WTC11 (cell line): Measurements from ENCODE around the gene SEMA4F. TPM values are rescaled to one million over a fixed set of nuclear protein-coding genes. Genes with fewer than 3 reads are reported as not detected.

Source experiments
- ATAC-seq: fragments of 200-7000 bp; cut with Tn5 transposase; 2 replicates; pipeline ENCODE4 v1.10.0; 2021; ENCODE audit warnings: mild to moderate bottlenecking, moderate library complexity
- CTCF ChIA-PET: fragments of 300-600 bp; sonication (Branson Sonifier 250); formaldehyde crosslinking; loops from one replicate; lab custom pipeline; 2021; ENCODE audit warnings: antibody characterized with exemption; lab: Charles Lee
- POLR2A ChIA-PET: fragments of 350-600 bp; sonication (Branson Sonifier 250); formaldehyde crosslinking; loops from one replicate; lab custom pipeline; 2021; ENCODE audit warnings: antibody characterized with exemption; lab: Charles Lee
- DNase-seq: peaks from one replicate; pipeline ENCODE4 v3.0.0; 2021; ENCODE audit warnings: low spot score
- H3K27ac Mint-ChIP-seq: 2 replicates; pipeline ENCODE4 v1.8.0; 2021; ENCODE audit warnings: mixed read lengths
- H3K27me3 Mint-ChIP-seq: 2 replicates; pipeline ENCODE4 v1.8.0; 2021; ENCODE audit warnings: low read depth, mild to moderate bottlenecking, moderate library complexity, mixed read lengths
- H3K36me3 Mint-ChIP-seq: 2 replicates; pipeline ENCODE4 v1.8.0; 2021; ENCODE audit warnings: mixed read lengths
- H3K4me1 Mint-ChIP-seq: 2 replicates; pipeline ENCODE4 v1.8.0; 2022; ENCODE audit warnings: mixed read lengths
- H3K4me3 Mint-ChIP-seq: 2 replicates; pipeline ENCODE4 v1.8.0; 2021; ENCODE audit warnings: mild to moderate bottlenecking, moderate library complexity, mixed read lengths
- H3K9me3 Mint-ChIP-seq: 2 replicates; pipeline ENCODE4 v1.8.0; 2021; ENCODE audit warnings: mixed read lengths
- ATF1 ChIP-seq: sonication (generic); formaldehyde crosslinking; IDR thresholded peaks from 2 replicates; pipeline ENCODE4 v1.8.1; 2023; ENCODE audit warnings: mild to moderate bottlenecking, moderate library complexity, missing genetic modification reagents
- CDX4 ChIP-seq: fragments of 250-450 bp; sonication (Bioruptor Pico); IDR thresholded peaks from 2 replicates; pipeline ENCODE4 v1.9.0; 2021; ENCODE audit warnings: moderate library complexity, mild to moderate bottlenecking, inconsistent platforms, borderline replicate concordance
- CREM ChIP-seq: sonication (generic); formaldehyde crosslinking; IDR thresholded peaks from 2 replicates; pipeline ENCODE4 v1.8.1; 2022; ENCODE audit warnings: mild to moderate bottlenecking, missing genetic modification reagents, moderate library complexity
- E2F4 ChIP-seq: sonication (generic); formaldehyde crosslinking; IDR thresholded peaks from 2 replicates; pipeline ENCODE4 v1.8.1; 2022; ENCODE audit warnings: low read depth, mild to moderate bottlenecking, moderate library complexity, missing genetic modification reagents, borderline replicate concordance
- E2F5 ChIP-seq: sonication (generic); formaldehyde crosslinking; IDR thresholded peaks from 2 replicates; pipeline ENCODE4 v1.8.1; 2022; ENCODE audit warnings: mild to moderate bottlenecking, moderate library complexity, missing genetic modification reagents
- EMX1 ChIP-seq: fragments of 250-450 bp; sonication (Bioruptor Pico); IDR thresholded peaks from 2 replicates; pipeline ENCODE4 v1.8.0; 2021; ENCODE audit warnings: mild to moderate bottlenecking
- ERG ChIP-seq: fragments of 250-450 bp; sonication (Bioruptor Pico); IDR thresholded peaks from 2 replicates; pipeline ENCODE4 v1.8.0; 2021; ENCODE audit warnings: mild to moderate bottlenecking
- FOXK1 ChIP-seq: sonication (generic); formaldehyde crosslinking; IDR thresholded peaks from 2 replicates; pipeline ENCODE4 v1.8.0; 2022; ENCODE audit warnings: mild to moderate bottlenecking, moderate library complexity, missing genetic modification reagents
- GABPB1 ChIP-seq: sonication (generic); formaldehyde crosslinking; IDR thresholded peaks from 2 replicates; pipeline ENCODE4 v1.8.1; 2023; ENCODE audit warnings: mild to moderate bottlenecking, missing genetic modification reagents
- KAT7 ChIP-seq: sonication (generic); formaldehyde crosslinking; IDR thresholded peaks from 2 replicates; pipeline ENCODE4 v1.8.1; 2023; ENCODE audit warnings: missing genetic modification reagents, mild to moderate bottlenecking, borderline replicate concordance
- MXD4 ChIP-seq: fragments of 250-450 bp; sonication (Bioruptor Pico); IDR thresholded peaks from 2 replicates; pipeline ENCODE4 v1.8.0; 2021; ENCODE audit warnings: mild to moderate bottlenecking, moderate library complexity, borderline replicate concordance
- NFE2L1 ChIP-seq: sonication (generic); formaldehyde crosslinking; IDR thresholded peaks from 2 replicates; pipeline ENCODE4 v1.8.1; 2023; ENCODE audit warnings: missing genetic modification reagents
- NFYB ChIP-seq: sonication (generic); formaldehyde crosslinking; conservative IDR thresholded peaks from 2 replicates; pipeline ENCODE4 v1.8.0; 2022; ENCODE audit warnings: low read depth, missing genetic modification reagents
- NR2C2 ChIP-seq: sonication (generic); formaldehyde crosslinking; IDR thresholded peaks from 2 replicates; pipeline ENCODE4 v1.8.0; 2022; ENCODE audit warnings: mild to moderate bottlenecking, missing genetic modification reagents
- NR3C1 ChIP-seq: sonication (generic); formaldehyde crosslinking; conservative IDR thresholded peaks from 2 replicates; pipeline ENCODE4 v1.8.1; 2023; ENCODE audit warnings: low read depth, mild to moderate bottlenecking, missing genetic modification reagents
- PREB ChIP-seq: sonication (generic); formaldehyde crosslinking; IDR thresholded peaks from 2 replicates; pipeline ENCODE4 v1.8.1; 2022; ENCODE audit warnings: mild to moderate bottlenecking, missing genetic modification reagents, moderate library complexity, borderline replicate concordance
- RORB ChIP-seq: fragments of 250-450 bp; sonication (Bioruptor Pico); IDR thresholded peaks from 2 replicates; pipeline ENCODE4 v1.9.0; 2021; ENCODE audit warnings: mild to moderate bottlenecking
- SMAD4 ChIP-seq: sonication (generic); formaldehyde crosslinking; IDR thresholded peaks from 2 replicates; pipeline ENCODE4 v1.8.0; 2022; ENCODE audit warnings: mild to moderate bottlenecking, missing genetic modification reagents
- SP1 ChIP-seq: sonication (generic); formaldehyde crosslinking; conservative IDR thresholded peaks from 2 replicates; pipeline ENCODE4 v1.8.1; 2022; ENCODE audit warnings: missing genetic modification reagents
- USF1 ChIP-seq: sonication (generic); formaldehyde crosslinking; IDR thresholded peaks from 2 replicates; pipeline ENCODE4 v1.8.0; 2022; ENCODE audit warnings: mild to moderate bottlenecking, missing genetic modification reagents
- ZMAT4 ChIP-seq: fragments of 250-450 bp; sonication (Bioruptor Pico); IDR thresholded peaks from 2 replicates; pipeline ENCODE4 v1.9.0; 2021; ENCODE audit warnings: mild to moderate bottlenecking
- ZNF121 ChIP-seq: sonication (generic); formaldehyde crosslinking; IDR thresholded peaks from 2 replicates; pipeline ENCODE4 v1.8.0; 2023; ENCODE audit warnings: missing genetic modification reagents
- ZNF138 ChIP-seq: sonication (generic); formaldehyde crosslinking; conservative IDR thresholded peaks from 2 replicates; pipeline ENCODE4 v1.8.1; 2022; ENCODE audit warnings: mild to moderate bottlenecking, moderate library complexity, missing genetic modification reagents
- ZNF263 ChIP-seq: sonication (generic); formaldehyde crosslinking; IDR thresholded peaks from 2 replicates; pipeline ENCODE4 v1.8.1; 2022; ENCODE audit warnings: low read depth, mild to moderate bottlenecking, moderate library complexity, missing genetic modification reagents
- ZNF317 ChIP-seq: sonication (generic); formaldehyde crosslinking; IDR thresholded peaks from 2 replicates; pipeline ENCODE4 v1.8.1; 2023; ENCODE audit warnings: low read depth, mild to moderate bottlenecking, moderate library complexity, missing genetic modification reagents, borderline replicate concordance
- ZNF423 ChIP-seq: fragments of 250-450 bp; sonication (Bioruptor Pico); IDR thresholded peaks from 2 replicates; pipeline ENCODE4 v2.1.2; 2022; ENCODE audit warnings: mild to moderate bottlenecking, moderate library complexity
- ZNF671 ChIP-seq: fragments of 250-450 bp; sonication (Bioruptor Pico); IDR thresholded peaks from 2 replicates; pipeline ENCODE4 v1.8.0; 2021; ENCODE audit warnings: mild to moderate bottlenecking
- total RNA-seq: library from RNA; stranded (reverse); gene quantifications from 3 replicates; pipeline ENCODE4 v1.2.3, GENCODE V29; 2021

The SEMA4F gene
- total RNA-seq, 1 experiment from 2014 or later: 5.7 TPM

- TF ChIP-seq ERG (CRISPR knock-in tag) (no peak), ZMAT4 (CRISPR knock-in tag) (no peak), ATF1 (CRISPR knock-in tag) (no peak), SMAD4 (CRISPR knock-in tag) (no peak), RORB (CRISPR knock-in tag) (no peak), PREB (no peak), NR3C1 (CRISPR knock-in tag) (no peak), ZNF423 (CRISPR knock-in tag) (no peak), ZNF671 (no peak), E2F4 (CRISPR knock-in tag) (no peak), GABPB1 (CRISPR knock-in tag) (no peak), EMX1 (CRISPR knock-in tag) (no peak)
Measured at GRCh38 chr2:74655579-74655978, 1.5 kb downstream of the SEMA4F start (continued).

GRCh38 chr2:74658516-74658915, 4.5 kb downstream of the SEMA4F start:
- Mint-ChIP-seq H3K4me3 (no peak overlapping the region), H3K4me1 (peaks cover 5% of the 10 kb centered on the region), H3K9me3 (no peaks in the 10 kb centered on the region), H3K27ac (no peak overlapping the region), H3K27me3 (peaks cover 54% of the 10 kb centered on the region), H3K36me3 (no peaks in the 10 kb centered on the region)
- no peak for DNase-seq
- POLR2A ChIA-PET: no interaction called here
- ATAC-seq: no peak
- no peak for TF ChIP-seq USF1 (CRISPR knock-in tag)
- no peak for TF ChIP-seq RORB (CRISPR knock-in tag)
- no peak for TF ChIP-seq E2F4 (CRISPR knock-in tag)
- TF ChIP-seq ZNF423 (CRISPR knock-in tag): no peak
- no peak for TF ChIP-seq SP1 (CRISPR knock-in tag)
- TF ChIP-seq FOXK1: no peak
- no peak for TF ChIP-seq MXD4 (CRISPR knock-in tag)
- no peak for TF ChIP-seq CREM (CRISPR knock-in tag)
- no peak for TF ChIP-seq NR3C1 (CRISPR knock-in tag)
- TF ChIP-seq CDX4 (CRISPR knock-in tag): no peak
- CTCF ChIA-PET: no interaction called here

GRCh38 chr2:74659462-74659861, 5.4 kb downstream of the SEMA4F start:
- ChIA-PET CTCF (no interaction called here), POLR2A (no interaction called here)
- no peak overlapping the region for H3K4me3 Mint-ChIP-seq
- no peak overlapping the region for H3K27ac Mint-ChIP-seq
- H3K27me3 Mint-ChIP-seq: peaks cover 51% of the 10 kb centered on the region
- TF ChIP-seq ZNF138 (CRISPR knock-in tag): no peak
- no peak for TF ChIP-seq NR2C2 (CRISPR knock-in tag)
- no peak for TF ChIP-seq NFE2L1 (CRISPR knock-in tag)
- no peak for TF ChIP-seq NFYB (CRISPR knock-in tag)
- no peak for TF ChIP-seq ZNF263
- no peak for TF ChIP-seq ZNF317 (CRISPR knock-in tag)
- no peak for TF ChIP-seq E2F4 (CRISPR knock-in tag)
- no peak for TF ChIP-seq E2F5 (CRISPR knock-in tag)
- no peak for TF ChIP-seq ZNF121
- no peak for TF ChIP-seq KAT7
- H3K36me3 Mint-ChIP-seq: no peaks in the 10 kb centered on the region
- H3K4me1 Mint-ChIP-seq: peaks cover 5% of the 10 kb centered on the region
- no peaks in the 10 kb centered on the region for H3K9me3 Mint-ChIP-seq
- DNase-seq (no peak), ATAC-seq (no peak)
